GM12878 (cell line): ENCODE measurements around the gene ADCY6.

Experiments used
- MTA3 ChIP-seq: IDR thresholded peaks from 2 replicates; pipeline ENCODE4 v1.6.1; 2012; ENCODE audit warnings: low read length, inconsistent platforms, borderline replicate concordance
- POLR2A ChIP-seq: IDR thresholded peaks from 2 replicates; pipeline ENCODE4 v1.6.1; 2011; ENCODE audit warnings: low read depth, mild to moderate bottlenecking, low read length
- SRF ChIP-seq, 2 experiments: IDR thresholded peaks; 2 replicates each; pipeline ENCODE4 v1.6.1; 2011; ENCODE audit warnings: low read depth in 2 of 2, low read length in 2 of 2, mild to moderate bottlenecking in 1 of 2, moderate library complexity in 1 of 2
- TF ChIP-seq, protein P1 (sequence below), 3 experiments: IDR thresholded peaks in 2 of 3; conservative IDR thresholded peaks in 1 of 3; 2 replicates each; pipeline ENCODE4 v1.5.1; 2011; ENCODE audit warnings: low read depth in 3 of 3, low read length in 3 of 3, mild to moderate bottlenecking in 3 of 3, control low read depth in 2 of 3, moderate library complexity in 2 of 3, inconsistent platforms in 1 of 3, mixed read lengths in 1 of 3; ENCODE audit not compliant: control insufficient read depth in 2 of 3, insufficient read depth in 1 of 3; ENCODE audit errors: extremely low read depth in 1 of 3

DNA sequence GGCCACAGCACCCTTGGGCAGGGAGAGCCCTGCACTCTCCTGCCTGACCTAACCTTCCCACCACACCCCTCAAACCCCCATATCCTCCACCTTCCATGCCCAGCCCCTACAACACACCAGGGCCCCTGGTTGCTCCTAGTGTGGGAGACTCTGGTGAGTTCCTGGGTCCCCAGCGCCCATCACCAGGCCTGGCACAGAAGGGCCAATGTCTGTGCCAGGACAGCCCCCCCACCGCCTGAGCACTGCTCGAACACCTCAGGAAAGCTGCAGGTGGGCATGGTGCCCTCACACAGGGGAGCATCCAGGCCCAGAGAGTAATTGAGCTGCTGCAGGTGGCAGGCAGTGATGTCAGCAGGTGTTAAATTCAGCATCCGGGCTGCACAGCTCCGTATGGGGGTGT, 15.2 kb downstream of the ADCY6 start:
- no peak for TF ChIP-seq POLR2A
- no peak for TF ChIP-seq SRF (IDR thresholded peaks at IDR 0.05; ENCODE audit: low read depth in 2 of 2, low read length in 2 of 2)
- TF ChIP-seq MTA3, result no peak
- TF ChIP-seq, protein P1, sequence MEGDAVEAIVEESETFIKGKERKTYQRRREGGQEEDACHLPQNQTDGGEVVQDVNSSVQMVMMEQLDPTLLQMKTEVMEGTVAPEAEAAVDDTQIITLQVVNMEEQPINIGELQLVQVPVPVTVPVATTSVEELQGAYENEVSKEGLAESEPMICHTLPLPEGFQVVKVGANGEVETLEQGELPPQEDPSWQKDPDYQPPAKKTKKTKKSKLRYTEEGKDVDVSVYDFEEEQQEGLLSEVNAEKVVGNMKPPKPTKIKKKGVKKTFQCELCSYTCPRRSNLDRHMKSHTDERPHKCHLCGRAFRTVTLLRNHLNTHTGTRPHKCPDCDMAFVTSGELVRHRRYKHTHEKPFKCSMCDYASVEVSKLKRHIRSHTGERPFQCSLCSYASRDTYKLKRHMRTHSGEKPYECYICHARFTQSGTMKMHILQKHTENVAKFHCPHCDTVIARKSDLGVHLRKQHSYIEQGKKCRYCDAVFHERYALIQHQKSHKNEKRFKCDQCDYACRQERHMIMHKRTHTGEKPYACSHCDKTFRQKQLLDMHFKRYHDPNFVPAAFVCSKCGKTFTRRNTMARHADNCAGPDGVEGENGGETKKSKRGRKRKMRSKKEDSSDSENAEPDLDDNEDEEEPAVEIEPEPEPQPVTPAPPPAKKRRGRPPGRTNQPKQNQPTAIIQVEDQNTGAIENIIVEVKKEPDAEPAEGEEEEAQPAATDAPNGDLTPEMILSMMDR (IDR thresholded peaks at IDR 0.05 in 2 of 3, conservative IDR thresholded peaks at IDR 0.05 in 1 of 3; ENCODE audit: control insufficient read depth in 2 of 3, extremely low read depth in 1 of 3, insufficient read depth in 1 of 3, low read depth in 3 of 3, low read length in 3 of 3), result no peak
